ENCODE data around the gene PAEP. TPM values are rescaled to one million over a fixed set of nuclear protein-coding genes. Genes with fewer than 3 reads are reported as not detected.

The PAEP gene
- total and polyA plus RNA-seq, 2 experiments from 2014 or later, result not detected

DNA sequence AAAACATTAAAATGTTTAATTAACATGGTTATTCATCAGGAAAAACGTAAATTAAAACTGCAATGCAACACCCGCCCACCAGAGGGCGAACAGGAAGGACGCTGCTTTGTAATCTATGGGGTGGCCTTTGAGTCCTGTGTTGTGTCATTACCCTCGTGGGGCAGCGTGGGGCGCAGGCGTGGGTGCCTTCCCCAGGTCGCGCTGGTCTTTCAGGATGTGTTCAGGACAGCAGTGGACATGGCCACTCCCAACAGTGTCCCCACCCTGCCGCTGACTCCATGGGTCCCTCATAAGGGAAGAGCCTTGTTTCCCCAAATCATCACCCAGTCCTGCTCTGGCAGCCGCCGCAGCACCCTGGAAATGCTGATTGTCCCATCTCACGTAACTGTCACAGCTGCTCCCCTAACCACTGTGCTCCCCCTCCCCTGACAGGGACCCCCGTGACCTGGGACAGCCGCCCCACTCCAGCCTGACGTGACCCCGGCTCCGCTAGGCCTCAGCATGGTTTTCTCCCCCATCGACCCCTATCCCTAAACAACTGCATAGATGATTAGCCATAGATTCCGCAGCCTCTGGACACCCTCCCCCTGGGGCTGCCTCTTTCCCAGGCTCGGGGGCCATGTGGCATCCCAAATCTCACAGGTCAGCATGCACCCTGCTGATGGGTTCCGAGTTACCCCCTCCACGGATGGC is 41.4 kb downstream of the PAEP start:
- Histone ChIP-seq H3K4me3 (no peak overlapping the region), H3K4me2 (ENCODE audit: unreplicated experiment) (no peak overlapping the region), H3K4me1 (ENCODE audit: insufficient read depth) (no peaks in the 10 kb centered on the region), H3K9ac (no peak overlapping the region), H3K27me3 (replicated peaks; ENCODE audit: insufficient read depth) (peaks cover 14% of the 10 kb centered on the region), H3K27ac (no peak overlapping the region), H3F3A (ENCODE audit: insufficient read depth) (no peaks in the 10 kb centered on the region), H3K9me3 (ENCODE audit: low read depth) (no peaks in the 10 kb centered on the region), H2AFZ (no peak overlapping the region), H3K36me3 (ENCODE audit: low read depth) (no peaks in the 10 kb centered on the region), H3K79me2 (ENCODE audit: insufficient read depth) (no peaks in the 10 kb centered on the region), H3K9me2 (ENCODE audit: insufficient read depth) (no peaks in the 10 kb centered on the region), H4K20me1 (ENCODE audit: insufficient read depth) (no peaks in the 10 kb centered on the region)
- WGBS, 2 experiments (ENCODE audit: low coverage in 1 of 2, low lambda C conversion rate in 2 of 2, missing lambda C conversion rate in 2 of 2), result 37 to 40% methylated on average over 23 to 24 of the region's 24 CpGs
- TF ChIP-seq EZH2 (IDR thresholded peaks at IDR 0.05; ENCODE audit: insufficient read depth, poor library complexity, severe bottlenecking), result no peak
- no peak for TF ChIP-seq EZH2phosphoT487 (IDR thresholded peaks at IDR 0.05; ENCODE audit: insufficient read depth, low read depth)
- DNase-seq, result peak; percentile 49
- in situ Hi-C loops (cut with MboI), result no loop called here

DNA sequence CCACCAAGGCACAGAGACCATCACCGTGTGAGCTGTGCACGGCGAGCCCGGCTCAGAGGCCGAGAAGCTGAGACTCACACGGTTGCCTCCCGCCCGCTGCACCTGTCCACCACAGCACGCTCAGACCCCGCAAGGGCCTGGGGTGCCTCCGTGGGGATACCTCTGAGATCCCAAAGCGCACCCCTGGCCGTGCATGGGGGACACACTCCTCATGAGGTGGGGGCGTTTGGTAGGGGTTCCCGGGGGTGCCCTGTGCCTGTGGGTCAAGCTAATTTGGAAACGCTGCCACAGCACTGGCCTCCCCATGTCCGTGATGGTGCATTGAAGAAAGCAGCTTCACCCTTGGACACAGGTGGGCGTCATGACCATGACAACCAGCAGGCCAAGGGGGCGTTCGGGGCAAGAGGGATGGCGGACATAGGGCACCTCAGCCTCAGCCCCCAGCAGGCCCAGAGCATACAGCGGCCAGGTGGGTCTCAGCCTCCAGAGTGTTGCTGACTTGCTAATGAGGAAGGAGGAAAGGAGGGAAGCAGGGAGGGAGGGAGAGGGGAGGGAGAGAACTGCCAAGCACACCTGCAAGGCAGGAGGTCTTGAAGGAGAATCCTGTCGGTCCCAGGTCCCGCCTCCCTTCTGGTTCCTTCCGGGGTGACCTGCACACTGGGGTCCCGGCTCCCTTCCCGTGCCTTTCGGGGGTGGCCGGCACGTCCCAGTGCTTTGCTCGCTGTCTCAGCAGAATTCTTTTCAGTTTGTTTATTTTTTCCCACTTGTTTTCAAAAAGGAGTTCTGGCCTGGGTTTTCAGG is 43.1 kb downstream of the PAEP start:
- TF ChIP-seq EZH2phosphoT487 (IDR thresholded peaks at IDR 0.05; ENCODE audit: insufficient read depth, low read depth), result no peak
- no peak for TF ChIP-seq EZH2 (IDR thresholded peaks at IDR 0.05; ENCODE audit: insufficient read depth, poor library complexity, severe bottlenecking)
- no peaks in the 10 kb centered on the region for H3K9me3 ChIP-seq (ENCODE audit: low read depth)
- no peak overlapping the region for H3K9ac ChIP-seq
- no peak overlapping the region for H3K27ac ChIP-seq
- no peaks in the 10 kb centered on the region for H3K79me2 ChIP-seq (ENCODE audit: insufficient read depth)
- H3K9me2 ChIP-seq (ENCODE audit: insufficient read depth), result no peaks in the 10 kb centered on the region
- H4K20me1 ChIP-seq (ENCODE audit: insufficient read depth), result no peaks in the 10 kb centered on the region
- H3K4me3 ChIP-seq, result no peak overlapping the region
- in situ Hi-C loops (cut with MboI), result no loop called here
- H3K36me3 ChIP-seq (ENCODE audit: low read depth), result no peaks in the 10 kb centered on the region
- no peak overlapping the region for H2AFZ ChIP-seq
- no peak for DNase-seq
- H3K27me3 ChIP-seq (replicated peaks; ENCODE audit: insufficient read depth), result peaks cover 14% of the 10 kb centered on the region
- no peak overlapping the region for H3K4me2 ChIP-seq (ENCODE audit: unreplicated experiment)
- 54 to 58% methylated on average over 24 to 31 of the region's 31 CpGs for WGBS, 2 experiments (ENCODE audit: low coverage in 1 of 2, low lambda C conversion rate in 2 of 2, missing lambda C conversion rate in 2 of 2)
- H3F3A ChIP-seq (ENCODE audit: insufficient read depth), result no peaks in the 10 kb centered on the region
- no peaks in the 10 kb centered on the region for H3K4me1 ChIP-seq (ENCODE audit: insufficient read depth)

DNA sequence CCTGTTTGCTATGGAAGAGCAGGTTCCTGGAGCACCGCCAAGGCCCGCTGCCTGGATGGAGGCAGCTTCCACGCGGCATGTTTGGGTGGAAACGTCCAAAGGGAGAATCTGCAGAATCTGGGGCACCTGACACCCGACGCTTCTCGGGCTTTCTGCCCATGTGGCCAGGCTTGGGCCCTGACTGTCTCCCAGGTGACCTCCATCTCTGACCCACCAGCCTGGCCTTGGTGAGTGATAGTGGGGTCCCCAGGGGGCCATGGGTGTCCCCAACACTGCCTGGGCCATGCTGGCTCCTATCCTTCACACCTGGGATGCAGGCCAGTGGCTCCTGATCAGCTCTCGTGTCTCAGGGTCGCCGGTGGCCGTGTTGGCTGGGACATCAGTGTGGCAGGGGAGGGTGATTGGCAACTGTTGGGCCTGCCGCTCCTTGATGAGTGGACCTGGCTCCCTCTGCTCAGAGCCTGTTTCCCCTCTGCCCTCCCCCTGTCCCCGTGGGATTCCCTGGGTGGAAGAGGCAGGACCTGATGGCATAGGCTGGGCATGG is 43.8 kb downstream of the PAEP start:
- no peak overlapping the region for H3K4me2 ChIP-seq (ENCODE audit: unreplicated experiment)
- no peaks in the 10 kb centered on the region for H3K79me2 ChIP-seq (ENCODE audit: insufficient read depth)
- no peak overlapping the region for H3K9ac ChIP-seq
- H2AFZ ChIP-seq, result no peak overlapping the region
- no peaks in the 10 kb centered on the region for H3K36me3 ChIP-seq (ENCODE audit: low read depth)
- no peaks in the 10 kb centered on the region for H4K20me1 ChIP-seq (ENCODE audit: insufficient read depth)
- H3K27me3 ChIP-seq (replicated peaks; ENCODE audit: insufficient read depth), result peaks cover 13% of the 10 kb centered on the region
- no peak overlapping the region for H3K27ac ChIP-seq
- TF ChIP-seq EZH2phosphoT487 (IDR thresholded peaks at IDR 0.05; ENCODE audit: insufficient read depth, low read depth) (no peak), EZH2 (IDR thresholded peaks at IDR 0.05; ENCODE audit: insufficient read depth, poor library complexity, severe bottlenecking) (no peak)
- H3K9me2 ChIP-seq (ENCODE audit: insufficient read depth), result no peaks in the 10 kb centered on the region
- in situ Hi-C loops (cut with MboI), result no loop called here
- no peaks in the 10 kb centered on the region for H3K9me3 ChIP-seq (ENCODE audit: low read depth)
- H3K4me3 ChIP-seq, result no peak overlapping the region
- no peaks in the 10 kb centered on the region for H3K4me1 ChIP-seq (ENCODE audit: insufficient read depth)
- no peak for DNase-seq
- 35 to 39% methylated on average over 9 to 12 of the region's 14 CpGs for WGBS, 2 experiments (ENCODE audit: low coverage in 1 of 2, low lambda C conversion rate in 2 of 2, missing lambda C conversion rate in 2 of 2)
- H3F3A ChIP-seq (ENCODE audit: insufficient read depth), result no peaks in the 10 kb centered on the region

DNA sequence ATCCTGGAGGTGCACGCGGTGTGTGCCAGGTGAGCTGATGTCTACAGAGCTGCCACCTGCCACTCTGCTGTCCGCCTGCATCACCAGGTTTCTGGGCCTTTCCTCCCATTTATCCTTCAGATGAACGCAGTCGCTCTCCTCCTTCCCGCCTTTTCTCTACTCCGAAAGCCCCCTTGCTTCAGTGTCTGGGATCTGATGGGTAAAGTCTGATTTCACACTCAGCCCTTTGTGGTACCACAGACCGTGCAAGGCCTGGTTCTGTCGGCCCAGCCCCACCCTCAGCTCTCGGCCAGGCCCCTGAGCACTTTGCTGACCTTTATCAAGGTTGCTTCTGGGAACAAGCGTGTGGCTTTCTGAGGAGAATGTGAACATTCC is 45.3 kb downstream of the PAEP start:
- WGBS, 2 experiments (ENCODE audit: low coverage in 1 of 2, low lambda C conversion rate in 2 of 2, missing lambda C conversion rate in 2 of 2), result 71 to 75% methylated on average over 11 of the region's 11 CpGs
- in situ Hi-C loops (cut with MboI), result no loop called here
- no peak for DNase-seq

More for the DNA sequence above, 45.3 kb downstream of the PAEP start:
- no peaks in the 10 kb centered on the region for H3K79me2 ChIP-seq (ENCODE audit: insufficient read depth)
- no peaks in the 10 kb centered on the region for H3K4me1 ChIP-seq (ENCODE audit: insufficient read depth)
- no peak overlapping the region for H3K4me2 ChIP-seq (ENCODE audit: unreplicated experiment)
- no peaks in the 10 kb centered on the region for H3K9me3 ChIP-seq (ENCODE audit: low read depth)
- no peak overlapping the region for H3K27ac ChIP-seq
- H3K36me3 ChIP-seq (ENCODE audit: low read depth), result no peaks in the 10 kb centered on the region
- no peak overlapping the region for H2AFZ ChIP-seq
- TF ChIP-seq EZH2 (IDR thresholded peaks at IDR 0.05; ENCODE audit: insufficient read depth, poor library complexity, severe bottlenecking), result no peak
- no peak for TF ChIP-seq EZH2phosphoT487 (IDR thresholded peaks at IDR 0.05; ENCODE audit: insufficient read depth, low read depth)
- no peaks in the 10 kb centered on the region for H3K9me2 ChIP-seq (ENCODE audit: insufficient read depth)
- H4K20me1 ChIP-seq (ENCODE audit: insufficient read depth), result no peaks in the 10 kb centered on the region
- no peak overlapping the region for H3K4me3 ChIP-seq
- H3K9ac ChIP-seq, result no peak overlapping the region
- H3F3A ChIP-seq (ENCODE audit: insufficient read depth), result no peaks in the 10 kb centered on the region
- H3K27me3 ChIP-seq (replicated peaks; ENCODE audit: insufficient read depth), result peaks cover 3% of the 10 kb centered on the region; the same call in 1 of the 2 replicates

Data from GM23248 (cell line).